ENCODE measurements around the gene IQSEC3. TPM values are rescaled to one million over a fixed set of nuclear protein-coding genes. Genes with fewer than 3 reads are reported as not detected.
A peak's percentile ranks its signal among the peaks of the same experiment; 100 is the strongest.

IQSEC3 gene
- total RNA-seq, 1 donor from 2014 or later: 2.3 TPM

- no peak for DNase-seq (ENCODE audit: missing footprints)
- ATAC-seq: no peak
- intact Hi-C loops (cut with DNase I): no loop called here
Observed at GRCh38 chr12:103169-103981, 36.8 kb downstream of the IQSEC3 start.

GRCh38 chr12:104551-105081 is 38.0 kb downstream of the IQSEC3 start:
- ATAC-seq (no peak), DNase-seq (ENCODE audit: missing footprints) (no peak)
- intact Hi-C loops (cut with DNase I): loop anchor here (5.0 kb wide), 1 partner anchor 83 kb away; no protein-coding TSS in a partner anchor

- DNase-seq (ENCODE audit: missing footprints): no peak
- intact Hi-C loops (cut with DNase I): loop anchor here (5.0 kb wide), 1 partner anchor 82 kb away; no protein-coding TSS in a partner anchor
- no peak for ATAC-seq
Observed at GRCh38 chr12:105696-106095, 39.1 kb downstream of the IQSEC3 start.

DNA sequence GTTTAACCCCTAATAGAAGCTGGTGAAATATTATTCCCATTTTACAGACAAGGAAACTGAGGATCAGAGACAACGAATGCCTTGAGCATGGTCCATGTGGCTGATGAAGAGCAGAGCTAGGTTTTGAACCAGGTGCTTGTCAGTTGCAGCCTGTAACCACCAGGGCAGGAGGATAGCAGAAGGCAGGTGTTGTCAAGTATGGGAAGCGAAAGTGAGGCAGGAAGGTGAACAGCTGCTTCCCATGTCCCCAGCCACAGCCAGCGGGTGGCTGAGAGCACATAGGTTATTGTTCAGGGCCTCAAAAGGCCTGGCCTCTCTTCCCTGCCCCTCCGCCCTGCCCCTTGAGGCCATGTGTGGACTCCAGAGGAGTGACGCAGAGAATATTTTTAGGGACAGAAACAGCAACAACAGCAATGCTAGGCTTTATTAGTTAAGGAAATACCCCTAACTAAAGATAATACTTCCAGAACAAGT is 39.6 kb downstream of the IQSEC3 start:
- intact Hi-C loops (cut with DNase I): loop anchor here (5.0 kb wide), 1 partner anchor 81 kb away; no protein-coding TSS in a partner anchor
- ATAC-seq (no peak), DNase-seq (ENCODE audit: missing footprints) (no peak)

DNA sequence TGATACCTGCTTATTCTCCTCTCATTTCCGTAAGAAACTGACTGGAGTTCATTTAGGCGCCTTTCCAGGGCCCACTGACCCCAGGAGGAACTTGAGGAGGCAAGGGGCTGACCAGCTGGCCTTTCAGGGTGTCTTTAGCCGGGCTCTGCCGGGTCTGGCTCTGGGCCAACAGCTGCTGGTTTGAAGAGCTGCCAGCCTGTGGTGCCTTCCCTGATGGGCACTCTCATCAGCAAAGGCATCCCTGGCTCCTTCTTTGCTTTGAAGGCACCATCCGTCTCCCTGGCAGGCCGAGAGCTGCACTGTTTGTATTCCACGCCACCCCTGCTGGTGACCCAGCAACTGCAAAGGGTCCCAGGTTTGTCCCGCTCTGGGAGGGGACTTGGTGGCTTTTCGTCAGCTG is 42.0 kb downstream of the IQSEC3 start:
- peak; percentile 42 for ATAC-seq
- intact Hi-C loops (cut with DNase I): loop anchor here (5.0 kb wide), 1 partner anchor 79 kb away; no protein-coding TSS in a partner anchor
- DNase-seq (ENCODE audit: missing footprints): no peak

GRCh38 chr12:109446-109845 is 42.9 kb downstream of the IQSEC3 start:
- intact Hi-C loops (cut with DNase I): loop anchor here (5.0 kb wide), 1 partner anchor 78 kb away; no protein-coding TSS in a partner anchor
- DNase-seq (ENCODE audit: missing footprints) (no peak), ATAC-seq (no peak)

GRCh38 chr12:109872-110271 is 43.3 kb downstream of the IQSEC3 start:
- no peak for ATAC-seq
- intact Hi-C loops (cut with DNase I): loop anchor here (5.0 kb wide), 1 partner anchor 77 kb away; no protein-coding TSS in a partner anchor
- DNase-seq (ENCODE audit: missing footprints): no peak

DNA sequence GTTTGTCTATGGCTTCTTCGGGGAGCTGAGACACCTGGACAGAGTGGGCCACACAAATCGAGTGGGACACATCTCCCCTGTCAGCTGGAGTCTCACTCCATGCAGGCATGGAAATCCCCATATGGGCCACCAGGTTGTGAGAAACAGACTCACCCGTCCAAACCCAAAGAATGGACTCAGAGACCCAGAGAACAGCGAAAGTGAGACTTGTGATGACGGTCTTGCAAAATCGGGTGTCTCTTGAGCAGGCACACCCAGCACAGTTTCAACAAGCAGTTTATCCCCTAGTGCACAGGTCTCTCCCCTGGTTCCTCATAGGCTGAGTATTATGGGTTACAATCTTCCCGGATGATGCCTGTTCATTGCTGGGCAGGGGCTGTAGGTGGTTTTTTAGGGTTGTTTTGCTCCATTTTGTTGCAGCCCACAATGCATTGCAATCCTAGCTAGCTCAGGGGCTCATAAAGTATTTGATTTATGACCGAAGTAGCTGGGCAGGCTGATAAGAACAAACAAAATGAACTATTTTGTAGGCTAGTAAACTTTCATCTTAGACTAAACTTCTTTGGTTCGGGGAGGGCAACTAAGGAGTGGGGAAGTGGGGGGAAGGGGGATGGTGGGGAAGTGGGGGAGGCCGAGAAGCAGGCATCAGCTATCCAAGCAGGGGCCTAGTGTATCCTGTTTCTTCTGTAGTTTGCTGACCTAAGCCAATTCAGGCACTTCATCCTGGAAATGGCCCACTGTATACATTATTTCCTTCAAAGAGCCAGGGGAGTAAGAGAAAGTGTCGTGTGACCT is 45.3 kb downstream of the IQSEC3 start:
- ATAC-seq (no peak), DNase-seq (ENCODE audit: missing footprints) (no peak)
- intact Hi-C loops (cut with DNase I): no loop called here

GRCh38 chr12:113347-113746 is 46.8 kb downstream of the IQSEC3 start:
- DNase-seq (ENCODE audit: missing footprints) (no peak), ATAC-seq (no peak)

GRCh38 chr12:114626-115211 is 48.2 kb downstream of the IQSEC3 start:
- intact Hi-C loops (cut with DNase I): no loop called here
- no peak for ATAC-seq
- no peak for DNase-seq (ENCODE audit: missing footprints)

More at GRCh38 chr12:113347-113746, 46.8 kb downstream of the IQSEC3 start:
- intact Hi-C loops (cut with DNase I): no loop called here

DNA sequence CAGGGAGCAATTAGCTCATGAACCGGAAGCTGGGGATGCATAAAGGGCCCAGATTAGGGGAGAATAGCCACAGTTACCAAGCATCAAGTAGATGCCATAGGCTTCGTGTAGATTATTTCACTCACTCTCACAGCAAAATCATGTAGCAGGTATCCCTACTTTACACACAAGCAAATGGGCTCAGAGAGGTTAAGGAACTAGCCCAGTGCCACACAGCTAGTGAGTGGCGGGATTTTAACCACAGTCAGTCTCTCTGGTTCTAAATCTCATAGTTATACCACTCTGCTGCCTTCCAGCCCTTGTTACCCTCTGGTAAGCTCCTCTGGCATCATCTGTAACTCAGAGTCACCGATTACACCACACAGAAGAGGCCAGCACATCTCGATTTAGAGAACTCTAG is 49.0 kb downstream of the IQSEC3 start:
- intact Hi-C loops (cut with DNase I): no loop called here
- ATAC-seq: no peak

GRCh38 chr12:115960-116915 is 49.7 kb downstream of the IQSEC3 start:
- ATAC-seq: no peak
- intact Hi-C loops (cut with DNase I): no loop called here

More for the DNA sequence above, 49.0 kb downstream of the IQSEC3 start:
- no peak for DNase-seq (ENCODE audit: missing footprints)

DNA sequence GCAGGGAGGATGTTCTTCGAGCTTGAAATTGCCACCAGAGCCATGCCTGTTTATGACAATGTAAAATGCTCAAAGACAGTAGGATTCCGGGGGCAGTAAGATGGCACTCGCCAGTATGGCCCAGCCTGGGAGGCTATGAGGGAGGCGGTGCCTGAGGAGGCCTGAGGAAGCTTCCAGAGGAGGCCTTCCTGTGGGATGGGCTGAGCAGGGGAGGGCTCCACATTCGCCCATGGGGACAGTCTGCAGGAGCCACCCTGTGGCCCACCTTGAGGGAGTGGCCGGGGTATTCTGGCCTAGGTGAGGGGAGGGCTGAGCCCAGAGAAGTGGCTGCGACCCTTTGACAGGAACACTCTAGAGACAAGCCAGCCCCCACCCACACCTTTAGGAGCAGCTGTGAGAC is 50.7 kb downstream of the IQSEC3 start:
- DNase-seq (ENCODE audit: missing footprints): no peak
- no peak for ATAC-seq
- intact Hi-C loops (cut with DNase I): no loop called here

More at GRCh38 chr12:115960-116915, 49.7 kb downstream of the IQSEC3 start:
- DNase-seq (ENCODE audit: missing footprints): no peak

- ATAC-seq (no peak), DNase-seq (ENCODE audit: missing footprints) (no peak)
- intact Hi-C loops (cut with DNase I): no loop called here
Observed at GRCh38 chr12:117816-118345, 51.3 kb downstream of the IQSEC3 start.

DNA sequence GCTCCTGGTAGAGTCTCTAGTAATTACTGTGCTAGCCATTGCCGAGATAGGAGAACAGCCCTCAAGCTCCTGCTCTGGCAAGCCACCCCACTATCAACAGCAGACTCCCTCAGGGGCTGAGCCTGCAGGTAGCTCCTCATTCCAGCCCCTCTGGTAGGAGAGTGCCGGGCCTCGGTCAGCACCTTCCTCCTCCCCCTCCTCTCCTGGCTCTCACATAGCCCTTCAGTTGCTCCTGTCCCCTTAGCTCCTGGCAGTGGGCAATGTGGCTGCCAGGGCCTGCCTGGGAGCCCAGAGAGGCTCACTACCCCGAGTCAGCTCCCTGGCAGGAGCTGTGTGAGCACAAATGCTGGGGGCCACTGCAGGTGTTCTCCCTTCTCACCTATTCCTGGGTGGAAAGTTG is 52.0 kb downstream of the IQSEC3 start:
- intact Hi-C loops (cut with DNase I): no loop called here
- DNase-seq (ENCODE audit: missing footprints) (no peak), ATAC-seq (no peak)

GRCh38 chr12:120951-121350 is 54.4 kb downstream of the IQSEC3 start:
- intact Hi-C loops (cut with DNase I): no loop called here
- ATAC-seq: no peak
- DNase-seq (ENCODE audit: missing footprints): no peak

- intact Hi-C loops (cut with DNase I): no loop called here
- no peak for ATAC-seq
- no peak for DNase-seq (ENCODE audit: missing footprints)
Observed at GRCh38 chr12:121647-122046, 55.1 kb downstream of the IQSEC3 start.

- ATAC-seq (no peak), DNase-seq (ENCODE audit: missing footprints) (no peak)
Observed at GRCh38 chr12:125075-125474, 58.5 kb downstream of the IQSEC3 start.

More at GRCh38 chr12:125075-125474, 58.5 kb downstream of the IQSEC3 start:
- intact Hi-C loops (cut with DNase I): no loop called here
